HL-60 (cell line): ENCODE measurements around the gene GGT7.

Source experiments
- GABPA ChIP-seq: IDR thresholded peaks from 2 replicates; pipeline ENCODE4 v1.6.1; 2012; ENCODE audit warnings: low read depth
- REST ChIP-seq: IDR thresholded peaks from 2 replicates; pipeline ENCODE4 v1.6.1; 2012; ENCODE audit warnings: low read depth; ENCODE audit not compliant: insufficient replicate concordance
- TF ChIP-seq, protein P1 (sequence below): IDR thresholded peaks from one replicate; pipeline ENCODE4 v1.5.1; 2011; ENCODE audit warnings: low read length, control low read depth, inconsistent platforms; ENCODE audit not compliant: insufficient read depth

GRCh38 chr20:34871320-34871926 is 1.2 kb downstream of the GGT7 start:
- TF ChIP-seq REST (no peak), GABPA (no peak)
- TF ChIP-seq, protein P1, sequence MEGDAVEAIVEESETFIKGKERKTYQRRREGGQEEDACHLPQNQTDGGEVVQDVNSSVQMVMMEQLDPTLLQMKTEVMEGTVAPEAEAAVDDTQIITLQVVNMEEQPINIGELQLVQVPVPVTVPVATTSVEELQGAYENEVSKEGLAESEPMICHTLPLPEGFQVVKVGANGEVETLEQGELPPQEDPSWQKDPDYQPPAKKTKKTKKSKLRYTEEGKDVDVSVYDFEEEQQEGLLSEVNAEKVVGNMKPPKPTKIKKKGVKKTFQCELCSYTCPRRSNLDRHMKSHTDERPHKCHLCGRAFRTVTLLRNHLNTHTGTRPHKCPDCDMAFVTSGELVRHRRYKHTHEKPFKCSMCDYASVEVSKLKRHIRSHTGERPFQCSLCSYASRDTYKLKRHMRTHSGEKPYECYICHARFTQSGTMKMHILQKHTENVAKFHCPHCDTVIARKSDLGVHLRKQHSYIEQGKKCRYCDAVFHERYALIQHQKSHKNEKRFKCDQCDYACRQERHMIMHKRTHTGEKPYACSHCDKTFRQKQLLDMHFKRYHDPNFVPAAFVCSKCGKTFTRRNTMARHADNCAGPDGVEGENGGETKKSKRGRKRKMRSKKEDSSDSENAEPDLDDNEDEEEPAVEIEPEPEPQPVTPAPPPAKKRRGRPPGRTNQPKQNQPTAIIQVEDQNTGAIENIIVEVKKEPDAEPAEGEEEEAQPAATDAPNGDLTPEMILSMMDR, result no peak
